Dendritic cell treated with granulocyte-macrophage colony-stimulating factor and Interleukin-4, amounts not matched to agents 40 ng/mL and 50 ng/mL, for 4 days (primary cell): ENCODE measurements around the gene CHAD.

Source experiments
- H3K27ac Mint-ChIP-seq: one replicate; pipeline ENCODE4 v1.8.0; 2022; ENCODE audit warnings: mild to moderate bottlenecking, mixed read lengths
- H3K27me3 Mint-ChIP-seq: one replicate; pipeline ENCODE4 v1.8.0; 2022; ENCODE audit warnings: mild to moderate bottlenecking, mixed read lengths
- H3K36me3 Mint-ChIP-seq: one replicate; pipeline ENCODE4 v1.8.0; 2022; ENCODE audit warnings: low read depth, mixed read lengths
- H3K4me1 Mint-ChIP-seq: one replicate; pipeline ENCODE4 v1.8.0; 2022; ENCODE audit warnings: low read depth, mixed read lengths
- H3K4me3 Mint-ChIP-seq: one replicate; pipeline ENCODE4 v1.8.0; 2022; ENCODE audit warnings: mild to moderate bottlenecking, moderate library complexity, mixed read lengths
- H3K9me3 Mint-ChIP-seq: one replicate; pipeline ENCODE4 v1.8.0; 2022; ENCODE audit warnings: mixed read lengths
- intact Hi-C: fragments of 100-400 bp; cut with micrococcal nuclease; formaldehyde crosslinking; loops from one replicate; pipeline ENCODE4 v1.15.0; 2022

Gene CHAD, protein sequence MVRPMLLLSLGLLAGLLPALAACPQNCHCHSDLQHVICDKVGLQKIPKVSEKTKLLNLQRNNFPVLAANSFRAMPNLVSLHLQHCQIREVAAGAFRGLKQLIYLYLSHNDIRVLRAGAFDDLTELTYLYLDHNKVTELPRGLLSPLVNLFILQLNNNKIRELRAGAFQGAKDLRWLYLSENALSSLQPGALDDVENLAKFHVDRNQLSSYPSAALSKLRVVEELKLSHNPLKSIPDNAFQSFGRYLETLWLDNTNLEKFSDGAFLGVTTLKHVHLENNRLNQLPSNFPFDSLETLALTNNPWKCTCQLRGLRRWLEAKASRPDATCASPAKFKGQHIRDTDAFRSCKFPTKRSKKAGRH

DNA sequence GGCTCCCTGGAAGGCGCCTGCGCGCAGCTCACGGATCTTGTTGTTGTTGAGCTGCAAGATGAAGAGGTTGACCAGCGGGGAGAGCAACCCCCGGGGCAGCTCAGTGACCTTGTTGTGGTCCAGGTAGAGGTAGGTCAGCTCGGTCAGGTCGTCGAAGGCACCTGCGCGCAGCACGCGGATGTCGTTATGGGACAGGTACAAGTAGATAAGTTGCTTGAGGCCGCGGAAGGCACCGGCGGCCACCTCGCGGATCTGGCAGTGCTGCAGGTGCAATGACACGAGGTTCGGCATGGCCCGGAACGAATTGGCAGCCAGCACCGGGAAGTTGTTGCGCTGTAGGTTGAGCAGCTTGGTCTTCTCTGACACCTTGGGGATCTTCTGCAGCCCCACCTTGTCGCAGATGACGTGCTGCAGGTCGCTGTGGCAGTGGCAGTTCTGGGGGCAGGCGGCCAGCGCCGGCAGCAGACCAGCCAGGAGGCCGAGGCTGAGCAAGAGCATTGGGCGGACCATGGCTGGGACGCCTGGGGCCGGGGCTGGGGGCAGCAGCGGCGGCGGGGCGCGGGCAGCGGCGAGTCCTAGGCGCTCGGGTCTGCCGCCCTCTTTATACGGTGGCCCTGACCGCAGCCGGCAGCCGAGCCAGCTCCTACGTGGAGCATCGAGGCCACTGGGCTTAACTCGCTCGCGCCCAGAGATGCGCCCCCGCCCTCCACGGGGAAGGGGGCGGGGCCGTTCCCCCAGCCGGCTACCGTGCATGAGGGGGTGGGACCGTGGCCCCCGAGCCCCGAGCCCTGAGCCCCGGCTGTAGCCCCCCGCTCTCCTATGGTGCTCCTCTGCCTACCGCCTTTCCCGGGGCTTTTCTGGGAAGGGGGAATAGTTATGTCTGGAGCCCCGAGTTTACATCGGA is at the start of gene CHAD:
Gene CHAD, minus strand, starts transcription at position 577 of the 904 bp plus-strand sequence. Its CDS starts 67 bp downstream, at position 510.
- peaks cover 86% of the 10 kb centered on the region for H3K36me3 Mint-ChIP-seq
- H3K4me1 Mint-ChIP-seq, result peaks cover 45% of the 10 kb centered on the region
- no peak within 1 kb of the TSS for H3K27ac Mint-ChIP-seq
- no peak within 1 kb of the TSS for H3K4me3 Mint-ChIP-seq
- intact Hi-C loops, result no loop called here
- H3K27me3 Mint-ChIP-seq, result peaks cover 50% of the 10 kb centered on the region
- H3K9me3 Mint-ChIP-seq, result no peaks in the 10 kb centered on the region

DNA sequence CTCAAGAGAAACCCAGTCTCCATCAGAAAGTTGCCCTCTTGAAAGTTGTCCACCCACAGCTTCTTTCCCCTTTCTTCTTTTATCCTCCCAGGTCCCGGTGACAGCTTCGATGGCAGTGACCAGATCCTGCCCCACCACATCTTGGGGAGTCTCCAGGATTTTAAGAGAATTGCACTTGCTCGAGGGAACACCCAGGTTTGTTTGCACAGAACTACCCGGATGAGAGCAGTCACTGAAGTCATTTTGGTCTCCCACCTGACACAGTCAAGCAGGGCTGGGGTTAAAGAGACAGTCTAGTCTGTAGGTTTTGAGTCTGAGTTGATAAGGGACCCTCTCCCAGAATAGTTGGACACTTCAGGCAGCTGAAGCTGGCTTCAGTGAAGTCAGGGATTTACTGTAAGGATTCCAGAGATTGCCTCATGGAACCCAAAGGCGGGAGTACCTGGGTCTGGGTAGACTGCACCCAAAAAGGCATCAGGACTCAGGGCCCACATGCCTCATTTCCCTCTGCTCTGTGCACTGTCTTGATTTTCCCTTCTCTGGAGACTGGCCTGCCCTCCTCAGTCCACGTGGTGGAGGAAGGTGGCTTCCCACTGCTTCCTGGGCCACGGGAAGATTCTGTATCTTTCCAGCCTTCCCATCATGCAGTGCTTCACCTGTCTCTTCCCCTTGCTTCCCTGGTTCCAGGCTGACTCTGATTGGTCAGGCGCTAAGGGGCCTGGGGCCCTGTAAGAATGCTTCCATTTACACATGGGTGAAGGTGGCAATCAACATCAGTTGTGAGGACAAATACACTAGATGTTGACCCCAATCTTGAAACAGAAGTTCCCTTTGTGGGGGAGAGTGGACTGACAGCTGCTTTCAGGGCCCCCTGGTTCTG is 49.1 kb upstream of the CHAD start:
- Mint-ChIP-seq H3K27ac (no peak overlapping the region), H3K27me3 (peaks cover 3% of the 10 kb centered on the region)

DNA sequence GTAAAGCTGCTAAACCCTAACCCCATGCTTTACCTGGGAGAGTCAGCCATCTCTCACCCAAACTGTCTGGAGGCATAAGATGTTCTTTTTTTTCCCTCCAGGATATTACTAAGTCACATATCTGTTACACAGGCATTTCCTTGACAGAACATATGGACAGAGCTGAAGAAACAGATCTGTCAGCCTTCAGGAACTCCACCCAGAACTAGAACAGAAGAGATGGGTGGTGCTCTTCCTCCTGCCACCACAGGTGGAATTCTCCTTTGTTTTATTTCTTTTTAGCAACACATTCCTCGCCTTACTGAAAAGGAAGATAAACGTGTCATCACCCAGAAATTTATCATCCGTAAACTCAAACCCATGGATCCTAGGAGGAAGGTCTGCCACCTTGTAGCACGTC is 48.3 kb upstream of the CHAD start:
- intact Hi-C loops, result no loop called here
- H3K9me3 Mint-ChIP-seq, result no peaks in the 10 kb centered on the region
- peaks cover 5% of the 10 kb centered on the region for H3K27me3 Mint-ChIP-seq
- no peak overlapping the region for H3K4me3 Mint-ChIP-seq
- peaks cover 5% of the 10 kb centered on the region for H3K4me1 Mint-ChIP-seq
- H3K27ac Mint-ChIP-seq, result no peak overlapping the region
- no peaks in the 10 kb centered on the region for H3K36me3 Mint-ChIP-seq

More for the DNA sequence above, 49.1 kb upstream of the CHAD start:
- Mint-ChIP-seq H3K36me3 (no peaks in the 10 kb centered on the region), H3K4me1 (peaks cover 5% of the 10 kb centered on the region), H3K9me3 (no peaks in the 10 kb centered on the region), H3K4me3 (no peak overlapping the region)
- intact Hi-C loops, result no loop called here

DNA sequence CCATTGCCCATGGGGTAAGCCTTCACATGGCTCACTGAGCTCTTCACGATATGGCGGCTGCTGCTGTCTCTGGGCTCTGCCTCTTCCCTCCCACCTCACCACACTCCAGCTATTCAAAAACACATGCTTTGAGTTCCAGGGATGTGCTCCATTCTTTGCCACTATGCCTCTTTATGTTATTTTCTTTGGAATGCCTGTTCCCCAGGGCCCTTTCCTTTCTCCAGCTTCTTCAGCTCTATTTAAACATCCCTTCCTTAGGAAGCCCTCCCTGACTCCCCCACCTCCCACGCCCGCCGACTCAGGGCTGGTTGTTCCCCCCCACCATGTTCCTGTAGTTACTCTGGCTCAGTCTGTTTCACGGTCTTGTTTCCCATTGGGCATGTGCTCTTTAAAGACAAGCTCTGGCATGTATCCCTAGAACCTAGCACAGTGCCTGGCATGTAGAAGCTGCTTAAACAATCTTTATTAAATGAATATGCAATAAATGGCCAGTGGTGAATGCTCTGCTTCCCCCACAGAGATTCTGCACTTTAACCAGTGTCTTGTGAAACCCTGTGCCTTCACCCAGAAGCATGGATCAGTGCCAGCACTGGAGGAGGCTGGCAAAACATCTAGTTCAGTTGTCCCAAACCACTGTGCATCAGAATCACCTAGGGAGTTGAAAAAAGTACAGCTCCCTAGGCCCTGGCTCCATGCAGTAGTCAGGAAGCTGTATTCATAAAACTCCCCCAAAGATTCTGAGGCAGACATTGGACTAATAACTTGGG is 46.4 kb upstream of the CHAD start:
- Mint-ChIP-seq H3K27me3 (peaks cover 6% of the 10 kb centered on the region), H3K9me3 (no peaks in the 10 kb centered on the region), H3K4me3 (no peak overlapping the region), H3K36me3 (no peaks in the 10 kb centered on the region), H3K27ac (no peak overlapping the region), H3K4me1 (peaks cover 5% of the 10 kb centered on the region)
- intact Hi-C loops, result no loop called here

GRCh38 chr17:50514388-50514787 is 45.7 kb upstream of the CHAD start:
- Mint-ChIP-seq H3K4me3 (no peak overlapping the region), H3K27me3 (peaks cover 6% of the 10 kb centered on the region), H3K27ac (no peak overlapping the region), H3K36me3 (no peaks in the 10 kb centered on the region), H3K9me3 (no peaks in the 10 kb centered on the region), H3K4me1 (peaks cover 5% of the 10 kb centered on the region)
- intact Hi-C loops, result no loop called here

- H3K36me3 Mint-ChIP-seq, result no peaks in the 10 kb centered on the region
- peaks cover 11% of the 10 kb centered on the region for H3K4me1 Mint-ChIP-seq
- no peak overlapping the region for H3K4me3 Mint-ChIP-seq
- intact Hi-C loops, result no loop called here
- no peak overlapping the region for H3K27ac Mint-ChIP-seq
- H3K9me3 Mint-ChIP-seq, result no peaks in the 10 kb centered on the region
- peaks cover 10% of the 10 kb centered on the region for H3K27me3 Mint-ChIP-seq
Observed at GRCh38 chr17:50513495-50513894, 44.8 kb upstream of the CHAD start.

DNA sequence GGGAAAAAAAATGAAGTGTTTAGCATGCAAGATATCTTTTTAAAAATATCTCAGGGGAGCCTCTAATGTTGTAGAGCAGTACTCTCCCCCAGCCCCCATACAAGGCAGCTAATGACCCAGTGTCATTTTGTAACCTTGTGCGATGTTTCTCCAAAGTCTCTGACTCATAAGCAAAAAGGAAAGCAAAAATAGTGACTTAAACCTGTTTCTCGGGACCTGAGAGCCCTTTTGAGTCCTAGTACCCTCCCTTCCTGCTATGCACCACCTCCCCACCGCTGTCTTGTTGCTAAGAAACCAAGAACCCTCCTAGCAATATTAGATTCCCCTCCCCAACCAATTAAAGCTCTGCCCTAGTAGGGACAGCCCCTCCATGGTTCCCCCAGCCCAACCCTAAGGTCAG is 42.4 kb upstream of the CHAD start:
- Mint-ChIP-seq H3K9me3 (no peaks in the 10 kb centered on the region), H3K4me3 (no peak overlapping the region), H3K4me1 (peaks cover 18% of the 10 kb centered on the region), H3K27ac (no peak overlapping the region), H3K36me3 (no peaks in the 10 kb centered on the region), H3K27me3 (peaks cover 15% of the 10 kb centered on the region)
- intact Hi-C loops, result no loop called here

DNA sequence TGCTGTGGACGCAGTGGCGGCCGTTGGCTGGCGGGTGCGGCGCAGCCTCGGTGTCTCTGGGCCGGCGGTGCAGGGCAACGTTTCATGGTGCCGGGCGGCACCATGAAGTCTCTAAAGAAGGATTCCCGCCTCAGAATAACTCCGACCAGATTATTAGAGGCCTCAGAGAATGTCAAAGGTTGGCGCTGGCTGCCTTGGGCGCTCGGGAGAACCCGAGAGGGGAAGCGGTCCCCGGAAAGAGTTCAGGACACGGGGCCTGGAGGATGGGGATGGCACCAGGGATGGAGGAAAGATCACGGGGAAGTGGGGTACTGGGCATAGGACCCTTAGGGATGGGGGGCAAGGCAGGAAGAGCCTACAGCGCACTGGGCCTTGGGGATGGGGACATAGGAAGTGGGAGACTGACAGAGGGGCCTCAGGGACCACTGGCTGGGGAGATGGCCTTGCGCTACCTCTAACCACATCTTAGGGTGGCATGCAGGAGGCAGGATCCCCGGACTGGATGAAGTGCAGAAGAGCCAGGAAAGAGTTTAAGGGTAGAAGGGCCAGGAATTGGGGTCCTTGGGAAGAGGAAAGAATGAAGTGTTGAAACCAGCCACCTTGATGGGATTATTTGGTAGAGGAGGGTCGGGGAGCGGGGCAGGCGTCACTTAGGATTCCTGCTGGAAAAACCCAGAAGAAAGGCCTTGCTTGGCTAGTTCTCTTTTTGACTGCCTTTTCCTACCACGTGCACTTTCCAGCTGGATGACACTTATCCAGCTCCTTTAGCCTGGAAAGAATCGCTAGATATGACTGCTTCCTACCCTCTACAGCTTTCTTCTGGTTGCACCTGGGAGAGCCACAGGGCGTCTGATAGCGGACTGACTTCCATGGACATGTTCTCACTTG is 40.1 kb upstream of the CHAD start:
- Mint-ChIP-seq H3K27me3 (peaks cover 15% of the 10 kb centered on the region), H3K9me3 (no peaks in the 10 kb centered on the region), H3K27ac (peak overlapping the region; percentile 28), H3K4me3 (peak overlapping the region; percentile 73), H3K4me1 (peaks cover 28% of the 10 kb centered on the region), H3K36me3 (no peaks in the 10 kb centered on the region)
- intact Hi-C loops, result no loop called here

- intact Hi-C loops, result no loop called here
- H3K27ac Mint-ChIP-seq, result peak within 1 kb of the TSS; percentile 28
- peaks cover 19% of the 10 kb centered on the region for H3K27me3 Mint-ChIP-seq
- peaks cover 32% of the 10 kb centered on the region for H3K4me1 Mint-ChIP-seq
- no peaks in the 10 kb centered on the region for H3K36me3 Mint-ChIP-seq
- H3K4me3 Mint-ChIP-seq, result peak within 1 kb of the TSS; percentile 73
- no peaks in the 10 kb centered on the region for H3K9me3 Mint-ChIP-seq
Observed at GRCh38 chr17:50507871-50508572, 39.3 kb upstream of the CHAD start, which contains the start of gene MYCBPAP. Gene MYCBPAP, plus strand, starts transcription at chr17:50508439. Its CDS starts 236 bp downstream, at chr17:50508675.

GRCh38 chr17:50506298-50506697 is 37.6 kb upstream of the CHAD start:
- intact Hi-C loops, result no loop called here
- Mint-ChIP-seq H3K4me3 (no peak overlapping the region), H3K27me3 (peaks cover 18% of the 10 kb centered on the region), H3K4me1 (peaks cover 32% of the 10 kb centered on the region), H3K9me3 (no peaks in the 10 kb centered on the region), H3K36me3 (no peaks in the 10 kb centered on the region), H3K27ac (peak overlapping the region; percentile 33)

DNA sequence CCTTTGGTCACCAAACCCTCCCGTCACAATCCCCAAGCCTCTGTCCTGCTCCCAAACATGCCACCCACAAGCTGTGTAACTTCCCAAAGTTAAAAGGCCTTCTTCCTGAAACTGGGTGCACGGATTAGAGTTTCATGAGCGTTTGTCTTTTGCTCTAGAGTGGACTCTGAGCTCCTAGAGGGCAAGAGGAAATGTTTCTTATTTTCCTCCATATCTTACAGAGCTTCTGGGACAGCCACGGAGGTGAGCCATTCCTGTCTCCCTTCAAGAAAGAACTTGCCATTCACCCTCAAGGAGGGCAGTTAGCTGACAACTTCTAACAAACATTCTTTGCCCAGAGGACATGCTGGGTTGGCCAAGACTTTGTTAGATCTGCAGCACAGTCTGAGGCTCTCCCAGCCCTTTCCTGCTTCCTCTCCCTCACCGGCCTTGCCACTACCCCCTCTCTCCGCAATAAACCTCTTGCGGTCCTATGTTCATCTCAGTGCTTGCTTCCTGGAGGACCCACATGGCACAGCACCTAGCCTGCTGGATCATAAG is 37.0 kb upstream of the CHAD start:
- H3K9me3 Mint-ChIP-seq, result no peaks in the 10 kb centered on the region
- intact Hi-C loops, result no loop called here
- no peaks in the 10 kb centered on the region for H3K36me3 Mint-ChIP-seq
- H3K27me3 Mint-ChIP-seq, result peaks cover 18% of the 10 kb centered on the region
- H3K4me1 Mint-ChIP-seq, result peaks cover 32% of the 10 kb centered on the region
- no peak overlapping the region for H3K4me3 Mint-ChIP-seq
- peak overlapping the region; percentile 33 for H3K27ac Mint-ChIP-seq
